Upper lobe of left lung (tissue), 6 donors: ENCODE measurements around the gene DBF4B. TPM values are rescaled to one million over a fixed set of nuclear protein-coding genes. Genes with fewer than 3 reads are reported as not detected.

Experiments used
- ATAC-seq, 2 donors: fragments of 200-7000 bp; cut with Tn5 transposase; one replicate each; pipeline ENCODE4 v1.9.1; 2022; ENCODE audit warnings: mild to moderate bottlenecking in 2 of 2, moderate library complexity in 2 of 2; ENCODE audit not compliant: low FRiP score in 2 of 2
- DNase-seq, 2 donors: peaks; one replicate each; pipeline ENCODE4 v3.0.0-alpha.2; 2019 to 2020
- H3K27ac ChIP-seq, 4 donors: fragments of 200-600 bp; sonication (generic); one replicate each; pipeline ENCODE4 v1.5.1; 2016 to 2019
- H3K27me3 ChIP-seq, 4 donors: fragments of 200-600 bp; sonication (generic); one replicate each; pipeline ENCODE4 v1.5.1; 2017 to 2019
- H3K36me3 ChIP-seq, 4 donors: fragments of 200-600 bp; sonication (generic); one replicate each; pipeline ENCODE4 v1.5.1; 2016 to 2019
- H3K4me1 ChIP-seq, 4 donors: fragments of 200-600 bp; sonication (generic); one replicate each; pipeline ENCODE4 v1.5.1; 2018 to 2019
- H3K4me3 ChIP-seq, 4 donors: fragments of 200-600 bp; sonication (generic); one replicate each; pipeline ENCODE4 v1.5.1; 2017 to 2019; ENCODE audit warnings: mild to moderate bottlenecking in 2 of 4, moderate library complexity in 1 of 4
- H3K9me3 ChIP-seq, 4 donors: fragments of 200-600 bp; sonication (generic); one replicate each; pipeline ENCODE4 v1.5.1; 2018 to 2019
- EP300 ChIP-seq, 4 donors: sonication (generic); formaldehyde crosslinking; IDR thresholded peaks; one replicate each; pipeline ENCODE4 v1.5.1; 2017; ENCODE audit warnings: antibody characterized with exemption in 4 of 4, control low read depth in 2 of 4
- POLR2A ChIP-seq, 4 donors: fragments of 450-650 bp; IDR thresholded peaks; one replicate each; pipeline ENCODE4 v1.5.1; 2016 to 2017; ENCODE audit warnings: antibody characterized with exemption in 4 of 4, mild to moderate bottlenecking in 2 of 4
- POLR2AphosphoS5 ChIP-seq, 2 donors: sonication (generic); formaldehyde crosslinking; IDR thresholded peaks; one replicate each; pipeline ENCODE4 v1.5.1; 2017; ENCODE audit warnings: antibody characterized with exemption in 2 of 2
- WGBS, 2 donors: methylation state at CpG; one replicate each; pipeline ENCODE4 v1.1.5; 2017 to 2018; 5-methylcytosine and 5-hydroxymethylcytosine counted together
- total RNA-seq, 6 donors: library from RNA; depleted of rRNA in 4 of 6; stranded (reverse); fragments of >200 nt in 4 of 6; gene quantifications; one replicate each; pipeline versions ENCODE4 v1.1.0 to v1.2.1, GENCODE V29; 2016 to 2021
- TF ChIP-seq, protein P1 (sequence below), 6 experiments: fragments of 450-650 bp in 4 of 6; fragments of 200-600 bp in 2 of 6; sonication (generic) in 2 of 6; IDR thresholded peaks; one replicate each; pipeline ENCODE4 v1.5.1; 2016 to 2019; ENCODE audit warnings: antibody characterized with exemption in 6 of 6
- donor health status: DM: no; HTN: no; CAD: no; lungs with moderate emphysema.
- donor health status: DM: no; HTN: yes; CAD: no; lungs with severe emphysema.

Gene DBF4B
- total RNA-seq, 6 donors from 2014 or later = 2.0 to 8.4 (median 4.5) TPM

GRCh38 chr17:44766409-44767038 lies 58.1 kb downstream of the DBF4B start:
- no peak for TF ChIP-seq POLR2A (IDR thresholded peaks at IDR 0.05)
- no peak for TF ChIP-seq POLR2AphosphoS5 (IDR thresholded peaks at IDR 0.05)
- TF ChIP-seq, protein P1, sequence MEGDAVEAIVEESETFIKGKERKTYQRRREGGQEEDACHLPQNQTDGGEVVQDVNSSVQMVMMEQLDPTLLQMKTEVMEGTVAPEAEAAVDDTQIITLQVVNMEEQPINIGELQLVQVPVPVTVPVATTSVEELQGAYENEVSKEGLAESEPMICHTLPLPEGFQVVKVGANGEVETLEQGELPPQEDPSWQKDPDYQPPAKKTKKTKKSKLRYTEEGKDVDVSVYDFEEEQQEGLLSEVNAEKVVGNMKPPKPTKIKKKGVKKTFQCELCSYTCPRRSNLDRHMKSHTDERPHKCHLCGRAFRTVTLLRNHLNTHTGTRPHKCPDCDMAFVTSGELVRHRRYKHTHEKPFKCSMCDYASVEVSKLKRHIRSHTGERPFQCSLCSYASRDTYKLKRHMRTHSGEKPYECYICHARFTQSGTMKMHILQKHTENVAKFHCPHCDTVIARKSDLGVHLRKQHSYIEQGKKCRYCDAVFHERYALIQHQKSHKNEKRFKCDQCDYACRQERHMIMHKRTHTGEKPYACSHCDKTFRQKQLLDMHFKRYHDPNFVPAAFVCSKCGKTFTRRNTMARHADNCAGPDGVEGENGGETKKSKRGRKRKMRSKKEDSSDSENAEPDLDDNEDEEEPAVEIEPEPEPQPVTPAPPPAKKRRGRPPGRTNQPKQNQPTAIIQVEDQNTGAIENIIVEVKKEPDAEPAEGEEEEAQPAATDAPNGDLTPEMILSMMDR (IDR thresholded peaks at IDR 0.05) = no peak
- TF ChIP-seq EP300 (IDR thresholded peaks at IDR 0.05) = no peak
- H3K27ac ChIP-seq = no peak overlapping the region
- H3K9me3 ChIP-seq = no peaks in the 10 kb centered on the region
- ATAC-seq (no peak), DNase-seq (peak in 1 of 2 donors; percentile 17)
- WGBS, 2 donors = 58 to 62% methylated on average over 3 to 8 of the region's 8 CpGs
- H3K4me1 ChIP-seq = no peaks in the 10 kb centered on the region
- no peak overlapping the region for H3K4me3 ChIP-seq
- H3K27me3 ChIP-seq = peaks cover 0 to 3% (median 0%) of the 10 kb centered on the region in 4 donors
- H3K36me3 ChIP-seq = no peaks in the 10 kb centered on the region

GRCh38 chr17:44767493-44767892 lies 59.0 kb downstream of the DBF4B start:
- TF ChIP-seq EP300 (IDR thresholded peaks at IDR 0.05) = no peak
- TF ChIP-seq POLR2A (IDR thresholded peaks at IDR 0.05) = no peak
- no peak for TF ChIP-seq POLR2AphosphoS5 (IDR thresholded peaks at IDR 0.05)
- TF ChIP-seq, protein P1 (IDR thresholded peaks at IDR 0.05) = no peak
- Histone ChIP-seq H3K36me3 (no peaks in the 10 kb centered on the region), H3K4me1 (no peaks in the 10 kb centered on the region), H3K9me3 (no peaks in the 10 kb centered on the region), H3K27me3 (peaks cover 0 to 11% (median 1%) of the 10 kb centered on the region in 4 donors), H3K4me3 (no peak overlapping the region), H3K27ac (no peak overlapping the region)
- no peak for ATAC-seq
- 60 to 71% methylated on average over 2 to 4 of the region's 4 CpGs for WGBS, 2 donors
- DNase-seq = peak in 1 of 2 donors; percentile 46

GRCh38 chr17:44768505-44769142 lies 60.2 kb downstream of the DBF4B start:
- Histone ChIP-seq H3K4me3 (no peak overlapping the region), H3K9me3 (no peaks in the 10 kb centered on the region), H3K4me1 (no peaks in the 10 kb centered on the region), H3K36me3 (no peaks in the 10 kb centered on the region), H3K27me3 (peaks cover 0 to 12% (median 1%) of the 10 kb centered on the region in 4 donors), H3K27ac (no peak overlapping the region)
- 66 to 79% methylated on average over 7 to 11 of the region's 11 CpGs for WGBS, 2 donors
- DNase-seq = peak in 1 of 2 donors; percentile 59
- TF ChIP-seq, protein P1 (IDR thresholded peaks at IDR 0.05) = no peak
- TF ChIP-seq POLR2A (IDR thresholded peaks at IDR 0.05) (no peak), POLR2AphosphoS5 (IDR thresholded peaks at IDR 0.05) (no peak), EP300 (IDR thresholded peaks at IDR 0.05) (no peak)
- no peak for ATAC-seq

GRCh38 chr17:44769230-44769629 lies 60.8 kb downstream of the DBF4B start:
- TF ChIP-seq POLR2A (IDR thresholded peaks at IDR 0.05) = no peak
- TF ChIP-seq POLR2AphosphoS5 (IDR thresholded peaks at IDR 0.05) = no peak
- H3K4me1 ChIP-seq = no peaks in the 10 kb centered on the region
- H3K36me3 ChIP-seq = no peaks in the 10 kb centered on the region
- no peak overlapping the region for H3K27ac ChIP-seq
- DNase-seq = peak in 1 of 2 donors; percentile 25
- H3K27me3 ChIP-seq = peaks cover 0 to 12% (median 1%) of the 10 kb centered on the region in 4 donors
- no peaks in the 10 kb centered on the region for H3K9me3 ChIP-seq
- ATAC-seq = no peak
- H3K4me3 ChIP-seq = no peak overlapping the region
- WGBS, 2 donors = 38 to 51% methylated on average over 3 to 6 of the region's 6 CpGs

- ATAC-seq = no peak
- H3K9me3 ChIP-seq = no peaks in the 10 kb centered on the region
- peaks cover 0 to 1% (median 0%) of the 10 kb centered on the region in 4 donors for H3K4me1 ChIP-seq
- TF ChIP-seq, protein P1 (IDR thresholded peaks at IDR 0.05) = no peak
- TF ChIP-seq POLR2A (IDR thresholded peaks at IDR 0.05) = no peak
- TF ChIP-seq POLR2AphosphoS5 (IDR thresholded peaks at IDR 0.05) = no peak
- no peak for TF ChIP-seq EP300 (IDR thresholded peaks at IDR 0.05)
- peaks cover 0 to 12% (median 1%) of the 10 kb centered on the region in 4 donors for H3K27me3 ChIP-seq
- 61 to 81% methylated on average over 2 to 11 of the region's 15 CpGs for WGBS, 2 donors
- peak in 1 of 2 donors; percentile 66 for DNase-seq
- no peak overlapping the region for H3K4me3 ChIP-seq
- no peak overlapping the region for H3K27ac ChIP-seq
- H3K36me3 ChIP-seq = no peaks in the 10 kb centered on the region
Measured at GRCh38 chr17:44769647-44770084, 61.2 kb downstream of the DBF4B start.
